BLaER1 treated with 17β-estradiol and CSF1 and Interleukin-3, amounts not matched to agents 10 nM and 100 nM (cell line): ENCODE data around the gene PDCD6IP.

ENCODE experiments used
- H3K27ac ChIP-seq, 11 experiments: shearing (Covaris generic); formaldehyde crosslinking; 2 replicates each; pipeline ENCODE4 v1.8.1; 2022
- H3K27me3 ChIP-seq, 11 experiments: shearing (Covaris generic); formaldehyde crosslinking; 2 replicates each; pipeline ENCODE4 v1.8.1; 2022
- H3K36me3 ChIP-seq, 11 experiments: shearing (Covaris generic); formaldehyde crosslinking; 2 replicates each; pipeline ENCODE4 v1.8.1; 2022
- H3K4me1 ChIP-seq, 10 experiments: shearing (Covaris generic); formaldehyde crosslinking; 2 replicates each; pipeline ENCODE4 v1.8.1; 2022
- H3K4me2 ChIP-seq, 11 experiments: shearing (Covaris generic); formaldehyde crosslinking; 2 replicates each; pipeline ENCODE4 v1.8.1; 2022
- H3K4me3 ChIP-seq, 10 experiments: shearing (Covaris generic); formaldehyde crosslinking; 2 replicates each; pipeline ENCODE4 v1.8.1; 2022
- H3K9ac ChIP-seq, 11 experiments: shearing (Covaris generic); formaldehyde crosslinking; 2 replicates each; pipeline ENCODE4 v1.8.1; 2022
- H3K9me3 ChIP-seq, 11 experiments: shearing (Covaris generic); formaldehyde crosslinking; replicated peaks in 1 of 11; 2 replicates each; pipeline ENCODE4 v1.8.1; 2022
- H4K20me1 ChIP-seq, 11 experiments: shearing (Covaris generic); formaldehyde crosslinking; 2 replicates each; pipeline ENCODE4 v1.8.1; 2022
- Cebpa-rat ChIP-seq, 11 experiments: shearing (Covaris generic); IDR thresholded peaks; 2 replicates each; pipeline ENCODE4 v1.8.1; 2022

Gene PDCD6IP

DNA sequence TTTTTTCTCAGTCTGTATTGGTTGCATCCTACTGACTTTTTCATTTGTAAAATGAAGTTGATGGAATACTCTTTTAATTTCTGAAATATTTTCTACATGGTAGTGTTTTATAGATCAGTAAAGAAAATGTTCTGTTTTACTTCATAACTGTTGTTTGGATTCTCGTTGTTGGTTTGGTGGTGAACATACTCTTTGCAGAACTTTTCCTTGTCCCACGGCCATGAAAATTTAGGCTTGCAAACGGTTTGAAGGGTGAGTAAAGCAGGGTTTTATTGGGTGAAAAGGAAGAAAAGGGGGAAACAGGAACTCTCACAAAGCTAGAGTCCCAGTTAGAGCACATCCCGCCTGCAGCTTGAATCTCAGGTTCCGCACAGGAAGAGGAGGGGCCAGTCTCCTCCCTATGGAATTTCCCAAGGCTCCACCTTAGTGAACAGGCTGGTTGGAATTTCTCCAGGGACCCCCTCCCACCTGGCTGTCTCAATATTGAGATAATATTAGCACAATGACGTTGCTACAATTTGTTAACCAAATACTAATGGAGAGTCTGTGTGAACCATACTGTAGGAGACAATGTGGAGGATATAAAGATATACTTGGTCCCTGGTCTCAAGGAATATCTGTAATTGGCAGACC lies 5.6 kb downstream of the PDCD6IP start:
- peaks cover 15 to 88% (median 31%) of the 10 kb centered on the region in 10 experiments for H3K4me1 ChIP-seq
- peak overlapping the region in 2 of 11 experiments; percentile 16 to 25; a peak in 3 of 22 replicates for H3K4me2 ChIP-seq
- no peak overlapping the region for H3K27ac ChIP-seq
- no peak for TF ChIP-seq Cebpa-rat (IDR thresholded peaks at IDR 0.05)
- peaks cover 6 to 44% (median 39%) of the 10 kb centered on the region in 11 experiments; a peak in 20 of 22 replicates for H3K9me3 ChIP-seq
- H4K20me1 ChIP-seq, result peaks cover 48 to 93% (median 74%) of the 10 kb centered on the region in 11 experiments; a peak in 21 of 22 replicates
- H3K9ac ChIP-seq, result no peak overlapping the region
- no peaks in the 10 kb centered on the region for H3K27me3 ChIP-seq
- H3K36me3 ChIP-seq, result peaks cover 42 to 87% (median 74%) of the 10 kb centered on the region in 11 experiments
- H3K4me3 ChIP-seq, result 0 out of 20 replicates have a peak overlapping the region, but pooled peaks of 1 of the 10 experiments have one; percentile 2

DNA sequence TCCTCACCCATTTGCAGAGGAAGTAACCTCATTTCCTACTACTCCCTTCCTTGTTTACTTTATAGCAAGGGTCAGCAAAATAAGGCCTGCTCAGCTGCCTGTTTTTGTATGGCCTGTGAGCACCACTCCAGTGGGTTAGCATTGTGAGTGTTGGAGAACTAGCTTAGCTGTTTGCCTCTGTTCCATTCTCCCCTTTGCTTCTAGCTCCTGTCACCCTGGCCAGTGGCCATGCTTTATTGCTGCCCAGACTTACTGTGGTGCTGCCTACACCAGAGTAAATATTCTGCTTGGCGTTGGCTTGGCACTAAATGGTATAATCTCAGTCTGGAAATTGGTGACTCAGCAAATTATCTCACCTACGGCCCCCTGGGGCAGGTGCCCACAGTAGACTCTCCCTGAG lies 8.8 kb downstream of the PDCD6IP start:
- H3K9me3 ChIP-seq, result peaks cover 6 to 35% (median 34%) of the 10 kb centered on the region in 11 experiments; a peak in 20 of 22 replicates
- TF ChIP-seq Cebpa-rat (IDR thresholded peaks at IDR 0.05), result no peak
- H3K4me3 ChIP-seq, result peak overlapping the region in 1 of 10 experiments; percentile 9; a peak in 1 of 20 replicates
- peak overlapping the region in 5 of 11 experiments; percentile 25 to 73 (median 65); a peak in 7 of 22 replicates for H3K27ac ChIP-seq
- peak overlapping the region in 6 of 11 experiments; percentile 6 to 86 (median 62); a peak in 11 of 22 replicates for H3K4me2 ChIP-seq
- peaks cover 62 to 97% (median 80%) of the 10 kb centered on the region in 11 experiments for H4K20me1 ChIP-seq
- peak overlapping the region in 2 of 11 experiments; percentile 27 to 51; a peak in 3 of 22 replicates for H3K9ac ChIP-seq
- H3K36me3 ChIP-seq, result peaks cover 43 to 87% (median 79%) of the 10 kb centered on the region in 11 experiments
- H3K27me3 ChIP-seq, result no peaks in the 10 kb centered on the region
- H3K4me1 ChIP-seq, result peaks cover 0 to 78% (median 12%) of the 10 kb centered on the region in 10 experiments; a peak in 12 of 20 replicates

DNA sequence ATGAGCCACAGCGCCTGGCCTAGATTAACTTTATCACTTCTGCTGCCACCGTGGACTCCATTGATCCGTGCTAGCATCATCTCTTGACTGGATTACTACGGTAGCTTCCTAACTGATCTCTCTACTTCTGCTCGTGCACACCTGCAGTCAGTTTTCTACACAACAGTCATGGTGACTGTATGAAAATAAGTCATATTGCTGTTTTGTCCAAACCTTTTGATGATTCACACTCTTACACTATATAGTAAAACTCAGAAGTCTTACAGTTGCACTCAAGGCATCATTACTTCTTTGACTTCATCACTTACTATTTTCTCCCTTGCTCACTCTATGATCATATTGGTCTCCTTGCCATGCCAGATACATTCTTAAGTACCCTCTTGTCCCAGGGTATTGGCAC lies 10.1 kb downstream of the PDCD6IP start:
- Histone ChIP-seq H3K27me3 (no peaks in the 10 kb centered on the region), H4K20me1 (peaks cover 64 to 97% (median 86%) of the 10 kb centered on the region in 11 experiments), H3K4me1 (peaks cover 0 to 64% (median 12%) of the 10 kb centered on the region in 10 experiments; a peak in 12 of 20 replicates), H3K4me2 (peak overlapping the region in 2 of 11 experiments; percentile 85 to 86; a peak in 3 of 22 replicates), H3K36me3 (peaks cover 44 to 86% (median 73%) of the 10 kb centered on the region in 11 experiments), H3K9ac (no peak overlapping the region), H3K9me3 (peaks cover 6 to 22% (median 20%) of the 10 kb centered on the region in 11 experiments; a peak in 20 of 22 replicates), H3K27ac (no peak overlapping the region), H3K4me3 (no peak overlapping the region)
- TF ChIP-seq Cebpa-rat (IDR thresholded peaks at IDR 0.05), result no peak

DNA sequence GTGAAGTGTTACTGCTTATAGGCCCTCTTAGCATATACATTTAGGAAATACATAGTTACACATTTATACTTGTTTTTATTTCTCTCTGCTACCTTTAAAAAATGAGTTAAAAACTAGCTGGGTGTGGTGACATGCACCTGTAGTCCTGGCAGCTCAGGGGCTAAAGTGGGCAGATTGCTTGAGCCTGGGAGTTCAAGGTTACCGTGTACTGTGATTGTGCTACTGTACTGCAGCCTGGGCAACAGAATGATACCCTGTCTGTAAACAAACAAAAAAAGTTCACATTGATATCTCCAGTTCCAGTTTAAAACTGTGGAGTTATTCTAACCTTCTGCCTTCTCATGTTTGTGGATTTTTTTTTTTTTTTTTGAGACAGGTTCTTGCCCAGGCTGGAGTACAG lies 12.1 kb downstream of the PDCD6IP start:
- H3K4me2 ChIP-seq, result peak overlapping the region in 1 of 11 experiments; percentile 8; a peak in 3 of 22 replicates
- no peak for TF ChIP-seq Cebpa-rat (IDR thresholded peaks at IDR 0.05)
- H3K27ac ChIP-seq, result no peak overlapping the region
- peaks cover 39 to 80% (median 66%) of the 10 kb centered on the region in 11 experiments for H3K36me3 ChIP-seq
- H3K4me3 ChIP-seq, result no peak overlapping the region
- peaks cover 49 to 90% (median 76%) of the 10 kb centered on the region in 11 experiments for H4K20me1 ChIP-seq
- H3K27me3 ChIP-seq, result no peaks in the 10 kb centered on the region
- H3K4me1 ChIP-seq, result peaks cover 0 to 54% (median 12%) of the 10 kb centered on the region in 10 experiments; a peak in 12 of 20 replicates
- no peak overlapping the region for H3K9ac ChIP-seq
- peaks cover 0 to 2% (median under 1%) of the 10 kb centered on the region in 11 experiments; a peak in 4 of 22 replicates for H3K9me3 ChIP-seq

DNA sequence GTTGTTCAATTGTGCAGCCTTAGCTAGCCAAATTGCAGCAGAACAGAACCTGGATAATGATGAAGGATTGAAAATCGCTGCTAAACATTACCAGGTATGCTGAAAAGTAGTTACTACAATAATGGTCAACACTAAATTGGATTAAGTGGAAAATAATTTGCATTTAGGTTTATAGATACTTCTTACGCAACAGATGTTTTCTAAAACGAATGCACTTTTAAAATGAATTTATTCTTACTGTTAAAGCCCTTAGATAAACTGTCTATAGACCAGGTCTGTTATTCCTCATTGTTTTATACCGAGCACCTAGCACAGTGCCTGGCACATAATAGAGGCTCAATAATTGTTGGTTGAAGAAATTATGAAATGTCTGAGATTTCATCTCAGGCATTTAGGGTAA lies 23.6 kb downstream of the PDCD6IP start:
- peaks cover 0 to 7% (median 0%) of the 10 kb centered on the region in 10 experiments; a peak in 1 of 20 replicates for H3K4me1 ChIP-seq
- H3K36me3 ChIP-seq, result peaks cover 86 to 100% (median 94%) of the 10 kb centered on the region in 11 experiments
- H3K9me3 ChIP-seq, result no peaks in the 10 kb centered on the region; a peak in 1 of 22 replicates
- no peak overlapping the region for H3K27ac ChIP-seq
- H3K27me3 ChIP-seq, result no peaks in the 10 kb centered on the region
- no peak overlapping the region for H3K9ac ChIP-seq
- H4K20me1 ChIP-seq, result peaks cover 10 to 96% (median 37%) of the 10 kb centered on the region in 11 experiments; a peak in 15 of 22 replicates
- TF ChIP-seq Cebpa-rat (IDR thresholded peaks at IDR 0.05), result peak in 1 of 11 experiments; percentile 45; a peak in 1 of 22 replicates
- no peak overlapping the region for H3K4me2 ChIP-seq
- H3K4me3 ChIP-seq, result no peak overlapping the region

DNA sequence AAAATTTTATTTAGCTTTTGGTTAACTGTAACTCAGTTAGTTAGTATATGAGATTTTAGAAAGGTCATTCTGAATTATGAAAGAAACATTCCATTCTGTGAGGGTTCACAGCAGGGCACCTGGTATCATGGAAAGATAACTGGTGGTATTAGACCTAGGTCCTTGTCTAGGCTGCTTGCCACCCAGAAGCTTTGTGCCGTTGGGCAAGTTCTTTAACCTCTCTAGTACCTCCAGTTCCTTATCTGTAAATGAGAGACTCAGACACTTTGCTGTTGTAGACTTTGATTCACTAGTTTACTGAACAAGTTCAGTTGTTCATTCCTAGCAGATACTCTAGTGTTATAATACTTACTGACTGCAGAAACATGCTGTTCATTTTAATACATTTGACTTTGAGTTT lies 25.4 kb downstream of the PDCD6IP start:
- Histone ChIP-seq H3K4me3 (no peak overlapping the region), H3K36me3 (peaks cover 88 to 100% (median 97%) of the 10 kb centered on the region in 11 experiments), H3K4me2 (no peak overlapping the region), H3K9me3 (no peaks in the 10 kb centered on the region; a peak in 1 of 22 replicates), H3K27me3 (no peaks in the 10 kb centered on the region), H3K9ac (no peak overlapping the region), H3K27ac (no peak overlapping the region), H4K20me1 (peaks cover 6 to 93% (median 22%) of the 10 kb centered on the region in 11 experiments; a peak in 15 of 22 replicates), H3K4me1 (peaks cover 0 to 7% (median 0%) of the 10 kb centered on the region in 10 experiments; a peak in 1 of 20 replicates)
- TF ChIP-seq Cebpa-rat (IDR thresholded peaks at IDR 0.05), result no peak

DNA sequence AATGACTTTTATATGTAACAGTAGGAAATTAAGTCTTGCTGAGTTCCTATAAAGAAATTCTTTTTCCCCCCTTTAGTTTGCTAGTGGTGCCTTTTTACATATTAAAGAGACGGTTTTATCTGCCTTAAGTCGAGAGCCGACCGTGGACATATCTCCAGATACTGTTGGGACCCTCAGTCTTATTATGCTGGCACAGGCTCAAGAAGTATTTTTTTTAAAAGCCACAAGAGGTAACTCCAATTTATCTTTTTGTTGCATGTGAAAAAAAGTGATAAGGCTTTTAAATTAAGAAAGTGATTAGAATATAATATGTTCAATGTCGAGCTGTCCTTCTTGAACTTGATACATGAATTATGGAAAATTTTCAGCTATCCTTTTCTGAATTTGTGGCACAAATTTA lies 26.7 kb downstream of the PDCD6IP start:
- Histone ChIP-seq H3K36me3 (peaks cover 93 to 100% (median 100%) of the 10 kb centered on the region in 11 experiments), H3K27ac (no peak overlapping the region), H3K9ac (no peak overlapping the region), H3K4me2 (no peak overlapping the region), H3K4me1 (peaks cover 0 to 7% (median 0%) of the 10 kb centered on the region in 10 experiments; a peak in 1 of 20 replicates), H3K4me3 (no peak overlapping the region), H4K20me1 (peaks cover 1 to 92% (median 14%) of the 10 kb centered on the region in 11 experiments; a peak in 15 of 22 replicates), H3K27me3 (no peaks in the 10 kb centered on the region), H3K9me3 (no peaks in the 10 kb centered on the region; a peak in 1 of 22 replicates)
- TF ChIP-seq Cebpa-rat (IDR thresholded peaks at IDR 0.05), result no peak

DNA sequence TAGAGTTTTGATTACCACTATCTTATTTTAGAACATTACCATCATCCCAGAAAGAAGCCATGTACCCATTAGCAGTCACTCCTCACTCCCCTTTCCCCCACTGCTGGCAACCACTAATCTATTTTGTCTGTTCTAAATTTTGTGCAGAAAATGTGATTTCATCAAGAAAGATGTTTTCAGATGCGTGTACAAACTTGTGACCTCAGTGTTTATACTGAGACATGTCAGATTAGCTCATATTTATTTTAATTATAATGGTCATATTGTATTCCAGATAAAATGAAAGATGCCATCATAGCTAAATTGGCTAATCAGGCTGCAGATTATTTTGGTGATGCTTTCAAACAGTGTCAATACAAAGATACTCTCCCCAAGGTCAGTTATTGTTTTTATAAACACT lies 27.8 kb downstream of the PDCD6IP start:
- TF ChIP-seq Cebpa-rat (IDR thresholded peaks at IDR 0.05), result no peak
- no peak overlapping the region for H3K27ac ChIP-seq
- H3K4me2 ChIP-seq, result no peak overlapping the region
- no peaks in the 10 kb centered on the region for H3K27me3 ChIP-seq
- peaks cover 0 to 91% (median 7%) of the 10 kb centered on the region in 11 experiments; a peak in 12 of 22 replicates for H4K20me1 ChIP-seq
- H3K9ac ChIP-seq, result no peak overlapping the region
- peaks cover 90 to 100% (median 99%) of the 10 kb centered on the region in 11 experiments for H3K36me3 ChIP-seq
- H3K9me3 ChIP-seq, result no peaks in the 10 kb centered on the region
- H3K4me1 ChIP-seq, result peaks cover 0 to 7% (median 0%) of the 10 kb centered on the region in 10 experiments; a peak in 1 of 20 replicates
- no peak overlapping the region for H3K4me3 ChIP-seq

DNA sequence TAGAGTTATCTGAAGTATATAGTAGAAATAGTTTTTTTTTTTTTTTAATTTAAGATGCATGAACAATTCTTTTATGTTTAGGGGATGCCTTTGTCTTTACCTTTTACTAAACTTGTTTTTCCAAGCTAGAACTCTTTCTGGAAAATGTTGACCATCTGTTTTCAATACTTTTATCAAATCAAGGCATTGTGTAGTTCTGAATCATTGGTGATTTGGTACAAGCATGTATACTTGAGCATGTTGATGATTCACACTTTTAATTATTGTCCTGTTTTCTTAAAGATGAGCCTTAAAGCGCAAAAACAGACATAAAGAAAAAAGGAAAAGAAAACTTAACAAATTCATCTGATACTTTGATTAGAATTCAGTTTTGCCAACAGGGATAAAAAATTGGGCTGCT lies 28.3 kb downstream of the PDCD6IP start:
- no peaks in the 10 kb centered on the region for H3K9me3 ChIP-seq
- peaks cover 0 to 7% (median 0%) of the 10 kb centered on the region in 10 experiments; a peak in 1 of 20 replicates for H3K4me1 ChIP-seq
- H3K4me2 ChIP-seq, result no peak overlapping the region
- H3K27me3 ChIP-seq, result no peaks in the 10 kb centered on the region
- peaks cover 0 to 91% (median 2%) of the 10 kb centered on the region in 11 experiments; a peak in 9 of 22 replicates for H4K20me1 ChIP-seq
- no peak for TF ChIP-seq Cebpa-rat (IDR thresholded peaks at IDR 0.05)
- H3K27ac ChIP-seq, result no peak overlapping the region
- H3K36me3 ChIP-seq, result peaks cover 89 to 100% (median 99%) of the 10 kb centered on the region in 11 experiments
- H3K4me3 ChIP-seq, result no peak overlapping the region
- H3K9ac ChIP-seq, result no peak overlapping the region
